ENCODE results near the gene USP43.
"Not testable (repeated sequence)": the region's sequence is repeated elsewhere in the genome, so short reads cannot be mapped to it uniquely, and the experiment has no call there.

Gene USP43, protein sequence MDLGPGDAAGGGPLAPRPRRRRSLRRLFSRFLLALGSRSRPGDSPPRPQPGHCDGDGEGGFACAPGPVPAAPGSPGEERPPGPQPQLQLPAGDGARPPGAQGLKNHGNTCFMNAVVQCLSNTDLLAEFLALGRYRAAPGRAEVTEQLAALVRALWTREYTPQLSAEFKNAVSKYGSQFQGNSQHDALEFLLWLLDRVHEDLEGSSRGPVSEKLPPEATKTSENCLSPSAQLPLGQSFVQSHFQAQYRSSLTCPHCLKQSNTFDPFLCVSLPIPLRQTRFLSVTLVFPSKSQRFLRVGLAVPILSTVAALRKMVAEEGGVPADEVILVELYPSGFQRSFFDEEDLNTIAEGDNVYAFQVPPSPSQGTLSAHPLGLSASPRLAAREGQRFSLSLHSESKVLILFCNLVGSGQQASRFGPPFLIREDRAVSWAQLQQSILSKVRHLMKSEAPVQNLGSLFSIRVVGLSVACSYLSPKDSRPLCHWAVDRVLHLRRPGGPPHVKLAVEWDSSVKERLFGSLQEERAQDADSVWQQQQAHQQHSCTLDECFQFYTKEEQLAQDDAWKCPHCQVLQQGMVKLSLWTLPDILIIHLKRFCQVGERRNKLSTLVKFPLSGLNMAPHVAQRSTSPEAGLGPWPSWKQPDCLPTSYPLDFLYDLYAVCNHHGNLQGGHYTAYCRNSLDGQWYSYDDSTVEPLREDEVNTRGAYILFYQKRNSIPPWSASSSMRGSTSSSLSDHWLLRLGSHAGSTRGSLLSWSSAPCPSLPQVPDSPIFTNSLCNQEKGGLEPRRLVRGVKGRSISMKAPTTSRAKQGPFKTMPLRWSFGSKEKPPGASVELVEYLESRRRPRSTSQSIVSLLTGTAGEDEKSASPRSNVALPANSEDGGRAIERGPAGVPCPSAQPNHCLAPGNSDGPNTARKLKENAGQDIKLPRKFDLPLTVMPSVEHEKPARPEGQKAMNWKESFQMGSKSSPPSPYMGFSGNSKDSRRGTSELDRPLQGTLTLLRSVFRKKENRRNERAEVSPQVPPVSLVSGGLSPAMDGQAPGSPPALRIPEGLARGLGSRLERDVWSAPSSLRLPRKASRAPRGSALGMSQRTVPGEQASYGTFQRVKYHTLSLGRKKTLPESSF

DNA sequence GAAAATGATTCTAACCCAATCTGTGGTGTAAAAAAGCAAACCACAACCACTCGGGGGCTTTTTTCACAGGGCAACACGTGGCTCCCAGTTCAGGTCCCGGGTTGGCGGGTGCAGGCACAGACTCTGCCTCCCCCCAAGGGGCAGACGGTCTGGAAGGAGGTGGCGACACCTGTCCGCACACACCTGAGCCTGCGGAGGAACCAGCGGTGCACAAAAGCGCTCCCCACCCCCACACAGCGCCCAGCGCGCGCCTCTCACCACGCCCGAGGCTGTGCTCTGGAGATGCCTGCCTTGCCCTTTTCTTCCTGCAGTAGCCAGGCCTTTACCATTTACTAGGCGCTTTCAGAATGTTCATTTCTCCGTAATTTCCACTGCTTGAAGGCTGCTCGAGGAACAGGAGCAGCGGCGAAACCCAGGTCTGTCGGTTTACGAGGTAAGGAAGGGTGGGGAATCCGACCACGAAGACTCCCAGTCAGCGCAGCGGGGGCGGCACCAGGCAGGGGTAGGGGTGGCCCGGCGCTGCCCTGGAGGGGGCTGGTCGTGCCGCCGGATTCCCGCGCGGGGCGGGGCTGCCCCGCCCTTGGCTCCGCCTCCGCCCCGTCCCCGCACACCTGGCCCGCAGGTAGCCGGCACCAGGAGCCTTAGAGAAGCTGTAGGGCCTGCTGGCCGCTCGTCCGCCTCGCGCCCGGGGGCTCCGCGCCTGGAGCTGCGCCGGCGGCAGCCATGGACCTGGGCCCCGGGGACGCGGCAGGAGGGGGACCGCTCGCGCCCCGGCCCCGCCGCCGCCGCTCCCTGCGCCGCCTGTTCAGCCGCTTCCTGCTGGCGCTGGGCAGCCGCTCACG is at the start of gene USP43:
Gene USP43 (plus strand): TSS at position 608 of the 842 bp plus-strand sequence. CDS start 116 bp downstream, at position 724.
- ChIA-PET CTCF (no interaction called here), POLR2A (no interaction called here)
- TF ChIP-seq, protein P1, sequence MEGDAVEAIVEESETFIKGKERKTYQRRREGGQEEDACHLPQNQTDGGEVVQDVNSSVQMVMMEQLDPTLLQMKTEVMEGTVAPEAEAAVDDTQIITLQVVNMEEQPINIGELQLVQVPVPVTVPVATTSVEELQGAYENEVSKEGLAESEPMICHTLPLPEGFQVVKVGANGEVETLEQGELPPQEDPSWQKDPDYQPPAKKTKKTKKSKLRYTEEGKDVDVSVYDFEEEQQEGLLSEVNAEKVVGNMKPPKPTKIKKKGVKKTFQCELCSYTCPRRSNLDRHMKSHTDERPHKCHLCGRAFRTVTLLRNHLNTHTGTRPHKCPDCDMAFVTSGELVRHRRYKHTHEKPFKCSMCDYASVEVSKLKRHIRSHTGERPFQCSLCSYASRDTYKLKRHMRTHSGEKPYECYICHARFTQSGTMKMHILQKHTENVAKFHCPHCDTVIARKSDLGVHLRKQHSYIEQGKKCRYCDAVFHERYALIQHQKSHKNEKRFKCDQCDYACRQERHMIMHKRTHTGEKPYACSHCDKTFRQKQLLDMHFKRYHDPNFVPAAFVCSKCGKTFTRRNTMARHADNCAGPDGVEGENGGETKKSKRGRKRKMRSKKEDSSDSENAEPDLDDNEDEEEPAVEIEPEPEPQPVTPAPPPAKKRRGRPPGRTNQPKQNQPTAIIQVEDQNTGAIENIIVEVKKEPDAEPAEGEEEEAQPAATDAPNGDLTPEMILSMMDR (IDR thresholded peaks at IDR 0.05; ENCODE audit: insufficient read depth, low read length, missing control alignments) = no peak
- DNase-seq (ENCODE audit: low read depth, low spot score) = no peak
- peak within 1 kb of the TSS; percentile 41 for H3K4me3 ChIP-seq (ENCODE audit: low read depth, low read length)

DNA sequence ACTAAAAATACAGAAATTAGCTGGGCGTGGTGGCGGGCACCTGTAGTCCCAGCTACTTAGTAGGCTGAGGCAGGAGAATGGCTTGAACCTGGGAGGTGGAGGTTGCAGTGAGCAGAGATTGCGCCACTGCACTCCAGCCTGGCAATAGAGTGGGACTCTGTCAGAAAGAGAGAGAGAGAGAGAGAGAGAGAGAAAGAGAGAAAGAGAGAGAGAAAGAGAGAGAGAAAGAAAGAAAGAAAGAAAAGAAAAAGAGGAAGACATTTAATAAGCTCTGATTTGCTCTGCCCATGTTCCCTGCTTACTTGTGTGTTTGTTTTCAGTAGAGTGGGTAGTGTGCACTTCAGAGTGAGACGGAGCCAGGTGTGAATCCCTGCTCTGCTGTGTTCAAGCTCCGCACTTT is 47.7 kb upstream of the USP43 start:
- H3K4me3 ChIP-seq (ENCODE audit: low read depth, low read length); DNase-seq (ENCODE audit: low read depth, low spot score); POLR2A ChIA-PET: not testable (repeated sequence)
- CTCF ChIA-PET = interaction anchor here (2.7 kb wide), 1 partner anchor 20 kb away, joined by 7 read pairs; no protein-coding TSS in a partner anchor

DNA sequence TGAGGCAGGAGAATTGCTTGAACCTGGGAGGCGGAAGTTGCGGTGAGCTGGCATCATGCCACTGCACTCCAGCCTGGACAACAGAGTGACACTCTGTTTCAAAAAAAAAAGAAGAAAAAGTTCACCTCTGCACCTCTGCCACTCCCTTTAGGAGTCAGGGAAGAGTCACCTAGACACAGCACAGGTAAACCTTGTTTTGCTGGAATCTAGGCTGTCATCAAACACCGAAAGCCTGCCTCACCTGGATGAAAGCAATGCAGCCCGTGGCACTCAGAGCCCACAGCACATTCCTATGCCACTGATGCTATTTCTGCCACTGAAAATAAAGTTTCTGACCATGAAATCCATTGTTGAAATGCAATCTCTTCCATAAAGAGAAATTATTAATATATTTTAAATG is 46.7 kb upstream of the USP43 start:
- POLR2A ChIA-PET = no interaction called here
- DNase-seq (ENCODE audit: low read depth, low spot score) = no peak
- no peak overlapping the region for H3K4me3 ChIP-seq (ENCODE audit: low read depth, low read length)
- TF ChIP-seq, protein P1 (IDR thresholded peaks at IDR 0.05; ENCODE audit: insufficient read depth, low read length, missing control alignments) = no peak
- CTCF ChIA-PET = interaction anchor here (2.7 kb wide), 1 partner anchor 21 kb away, joined by 7 read pairs; no protein-coding TSS in a partner anchor

DNA sequence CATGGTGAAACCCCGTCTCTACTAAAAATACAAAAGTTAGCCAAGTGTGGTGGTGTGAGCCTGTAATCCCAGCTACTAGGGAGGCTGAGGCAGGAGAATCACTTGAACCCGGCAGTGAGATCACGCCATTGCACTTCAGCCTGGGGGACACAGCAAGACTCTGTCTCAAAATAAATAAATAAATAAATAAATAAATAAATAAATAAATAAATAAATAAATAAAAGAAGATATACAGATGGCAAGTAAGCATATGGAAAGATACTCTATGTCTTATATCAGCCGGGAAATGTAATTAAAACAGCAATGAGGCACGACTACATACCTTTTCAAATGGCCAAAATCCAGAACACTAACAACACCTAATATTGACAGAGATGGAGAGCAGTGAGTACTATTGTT is 40.7 kb upstream of the USP43 start:
- POLR2A ChIA-PET; CTCF ChIA-PET; DNase-seq (ENCODE audit: low read depth, low spot score); H3K4me3 ChIP-seq (ENCODE audit: low read depth, low read length): not testable (repeated sequence)

DNA sequence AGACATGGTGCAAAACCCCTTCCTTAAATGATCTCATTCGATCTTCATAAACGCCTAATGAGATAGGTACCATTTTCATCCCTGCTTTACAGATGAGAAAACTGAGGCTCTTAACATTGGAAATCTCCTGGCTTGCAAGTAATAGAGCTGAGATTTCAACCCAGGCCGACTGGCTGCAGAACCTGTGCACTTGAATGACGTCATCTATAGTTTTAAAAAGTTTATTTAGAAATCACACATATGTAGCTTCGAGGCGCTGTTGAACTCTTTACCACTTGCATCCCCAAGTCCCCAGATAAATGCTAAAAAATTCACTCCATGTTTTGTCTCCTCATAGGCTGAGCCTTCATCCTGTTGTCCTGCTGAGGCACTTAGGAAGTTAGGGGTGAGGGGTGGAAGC is 38.9 kb upstream of the USP43 start:
- CTCF ChIA-PET = no interaction called here
- no peak for DNase-seq (ENCODE audit: low read depth, low spot score)
- POLR2A ChIA-PET = no interaction called here
- TF ChIP-seq, protein P1 (IDR thresholded peaks at IDR 0.05; ENCODE audit: insufficient read depth, low read length, missing control alignments) = no peak
- H3K4me3 ChIP-seq (ENCODE audit: low read depth, low read length) = no peak overlapping the region

DNA sequence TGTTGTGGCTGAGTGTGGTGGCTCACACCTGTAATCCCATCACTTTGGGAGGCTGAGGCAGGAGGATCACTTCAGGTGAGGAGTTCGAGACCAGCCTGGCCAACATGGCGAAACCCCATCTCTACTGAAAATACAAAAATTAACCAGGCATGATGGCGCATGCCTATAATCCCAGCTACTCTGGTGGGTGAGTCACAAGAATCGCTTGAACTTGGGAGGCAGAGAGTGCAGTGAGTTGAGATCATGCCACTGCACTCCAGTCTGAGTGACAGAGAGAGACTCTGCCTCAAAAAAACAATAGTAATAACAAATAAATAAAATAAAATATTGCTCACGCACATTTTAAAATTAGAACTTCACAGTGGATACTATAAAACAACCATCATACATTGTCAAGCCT is 38.3 kb upstream of the USP43 start:
- CTCF ChIA-PET; H3K4me3 ChIP-seq (ENCODE audit: low read depth, low read length); POLR2A ChIA-PET; DNase-seq (ENCODE audit: low read depth, low spot score): not testable (repeated sequence)

DNA sequence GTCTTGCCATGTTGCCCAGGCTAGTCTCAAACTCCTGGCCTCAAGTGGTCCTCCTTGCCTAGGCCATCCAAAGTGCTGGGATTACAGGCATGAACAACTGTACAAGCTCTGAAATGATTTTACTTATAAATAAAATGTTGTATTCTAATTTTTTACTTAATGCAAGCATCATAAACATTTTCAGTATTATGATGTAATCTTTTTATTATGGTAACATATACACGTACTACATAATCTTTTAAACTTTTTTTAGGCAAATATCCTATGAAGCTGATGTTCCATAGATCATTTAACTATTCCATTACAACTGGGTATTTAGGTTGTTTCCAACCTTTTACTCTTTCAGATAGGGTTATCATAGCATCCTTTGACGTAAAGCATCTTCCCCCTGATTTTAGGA is 33.8 kb upstream of the USP43 start:
- no peak for DNase-seq (ENCODE audit: low read depth, low spot score)
- ChIA-PET CTCF (no interaction called here), POLR2A (no interaction called here)
- H3K4me3 ChIP-seq (ENCODE audit: low read depth, low read length) = no peak overlapping the region
- TF ChIP-seq, protein P1 (IDR thresholded peaks at IDR 0.05; ENCODE audit: insufficient read depth, low read length, missing control alignments) = no peak
